HEK293T (cell line): ENCODE results near the gene USP9Y.

Source experiments
- CTCF ChIA-PET: fragments of 350-600 bp; formaldehyde crosslinking; extraction: SDS; loops from one replicate; lab custom pipeline; 2021; ENCODE audit warnings: antibody characterized with exemption, inconsistent platforms; lab: Yijun Ruan, JAX
- POLR2A ChIA-PET: fragments of 350-600 bp; formaldehyde crosslinking; extraction: SDS; loops from one replicate; lab custom pipeline; 2020; ENCODE audit warnings: antibody characterized with exemption, inconsistent platforms; lab: Yijun Ruan, JAX
- DNase-seq: peaks from one replicate; pipeline ENCODE4 v3.0.0; 2012; ENCODE audit warnings: mixed read lengths; ENCODE audit errors: extremely low spot score
- ARNT ChIP-seq: fragments of 450-650 bp; IDR thresholded peaks from 2 replicates; pipeline ENCODE4 v1.6.1; 2017; ENCODE audit warnings: mild to moderate bottlenecking
- BHLHE40 ChIP-seq: fragments of 450-650 bp; IDR thresholded peaks from 2 replicates; pipeline ENCODE4 v1.6.1; 2016; ENCODE audit warnings: mild to moderate bottlenecking, moderate library complexity, borderline replicate concordance
- CTBP1 ChIP-seq: fragments of 450-650 bp; IDR thresholded peaks from 2 replicates; pipeline ENCODE4 v1.6.1; 2016; ENCODE audit warnings: borderline replicate concordance
- ELF4 ChIP-seq: fragments of 450-650 bp; IDR thresholded peaks from 2 replicates; pipeline ENCODE4 v1.6.1; 2017; ENCODE audit warnings: antibody characterized with exemption
- FOXA1 ChIP-seq: fragments of 450-650 bp; IDR thresholded peaks from 2 replicates; pipeline ENCODE4 v1.6.1; 2016; ENCODE audit warnings: mild to moderate bottlenecking
- FOXK2 ChIP-seq: fragments of 450-650 bp; IDR thresholded peaks from 2 replicates; pipeline ENCODE4 v1.6.1; 2016; ENCODE audit warnings: mild to moderate bottlenecking
- FOXM1 ChIP-seq: fragments of 450-650 bp; IDR thresholded peaks from 2 replicates; pipeline ENCODE4 v1.6.1; 2017; ENCODE audit warnings: mild to moderate bottlenecking, borderline replicate concordance
- HDGF ChIP-seq: fragments of 450-650 bp; IDR thresholded peaks from 2 replicates; pipeline ENCODE4 v1.6.1; 2017; ENCODE audit warnings: antibody characterized with exemption, borderline replicate concordance
- L3MBTL2 ChIP-seq: fragments of 450-650 bp; conservative IDR thresholded peaks from 2 replicates; pipeline ENCODE4 v1.6.1; 2016; ENCODE audit warnings: mild to moderate bottlenecking
- LEF1 ChIP-seq: fragments of 450-650 bp; IDR thresholded peaks from 2 replicates; pipeline ENCODE4 v1.6.1; 2017; ENCODE audit warnings: mild to moderate bottlenecking, borderline replicate concordance
- NFRKB ChIP-seq: fragments of 450-650 bp; IDR thresholded peaks from 2 replicates; pipeline ENCODE4 v1.6.1; 2016; ENCODE audit warnings: mild to moderate bottlenecking, moderate library complexity
- PKNOX1 ChIP-seq: fragments of 450-650 bp; IDR thresholded peaks from 2 replicates; pipeline ENCODE4 v1.6.1; 2016
- SP1 ChIP-seq: fragments of 450-650 bp; IDR thresholded peaks from 2 replicates; pipeline ENCODE4 v1.6.1; 2017
- SUZ12 ChIP-seq: fragments of 450-650 bp; IDR thresholded peaks from 2 replicates; pipeline ENCODE4 v1.6.1; 2016; ENCODE audit warnings: mild to moderate bottlenecking
- TARDBP ChIP-seq: fragments of 450-650 bp; IDR thresholded peaks from 2 replicates; pipeline ENCODE4 v1.6.1; 2016
- ZNF384 ChIP-seq: fragments of 450-650 bp; IDR thresholded peaks from 2 replicates; pipeline ENCODE4 v1.6.1; 2016

The USP9Y gene

GRCh38 chrY:12678111-12678510 lies 22.9 kb upstream of the USP9Y start:
- CTCF ChIA-PET, result no interaction called here
- no peak for DNase-seq
- TF ChIP-seq ZNF384 (no peak), SUZ12 (no peak), NFRKB (no peak), BHLHE40 (no peak), FOXA1 (no peak), ELF4 (no peak), TARDBP (no peak), LEF1 (no peak), CTBP1 (no peak), SP1 (no peak), L3MBTL2 (no peak), FOXK2 (no peak), HDGF (no peak), ARNT (no peak)
- POLR2A ChIA-PET, result no interaction called here

GRCh38 chrY:12681535-12681934 lies 19.5 kb upstream of the USP9Y start:
- ChIA-PET CTCF (no interaction called here), POLR2A (no interaction called here)
- no peak for TF ChIP-seq HDGF
- no peak for TF ChIP-seq SP1
- no peak for TF ChIP-seq ELF4
- no peak for TF ChIP-seq CTBP1
- no peak for TF ChIP-seq FOXM1
- no peak for TF ChIP-seq TARDBP
- no peak for TF ChIP-seq FOXK2
- TF ChIP-seq SUZ12, result no peak
- TF ChIP-seq NFRKB, result no peak
- no peak for TF ChIP-seq ARNT
- no peak for DNase-seq

GRCh38 chrY:12688337-12688736 lies 12.7 kb upstream of the USP9Y start:
- TF ChIP-seq TARDBP (no peak), HDGF (no peak), LEF1 (no peak), FOXA1 (no peak), FOXK2 (no peak), L3MBTL2 (no peak), BHLHE40 (no peak), SUZ12 (no peak), CTBP1 (no peak), PKNOX1 (no peak), ARNT (no peak), ELF4 (no peak), NFRKB (no peak), FOXM1 (no peak), ZNF384 (no peak)
- POLR2A ChIA-PET, result no interaction called here
- CTCF ChIA-PET, result no interaction called here
- no peak for DNase-seq

- no peak for DNase-seq
- ChIA-PET CTCF (no interaction called here), POLR2A (no interaction called here)
- no peak for TF ChIP-seq TARDBP
- no peak for TF ChIP-seq ELF4
Observed at GRCh38 chrY:12700087-12700486, 944 bp upstream of the USP9Y start.

- ChIA-PET CTCF (no interaction called here), POLR2A (no interaction called here)
- DNase-seq, result no peak
- TF ChIP-seq TARDBP, result no peak
Observed at GRCh38 chrY:12702174-12702573, 1.1 kb downstream of the USP9Y start.

- TF ChIP-seq ZNF384 (no peak), FOXA1 (no peak), ARNT (no peak), PKNOX1 (no peak), SUZ12 (no peak), CTBP1 (no peak), HDGF (no peak)
- ChIA-PET POLR2A (no interaction called here), CTCF (no interaction called here)
- no peak for DNase-seq
Observed at GRCh38 chrY:12710460-12710859, 9.4 kb downstream of the USP9Y start.

GRCh38 chrY:12715376-12715775 lies 14.3 kb downstream of the USP9Y start:
- ChIA-PET CTCF (no interaction called here), POLR2A (no interaction called here)
- no peak for DNase-seq
- TF ChIP-seq FOXK2 (no peak), ELF4 (no peak), BHLHE40 (no peak), NFRKB (no peak), CTBP1 (no peak), SUZ12 (no peak), ARNT (no peak), FOXM1 (no peak), PKNOX1 (no peak), TARDBP (no peak), LEF1 (no peak), FOXA1 (no peak), HDGF (no peak), L3MBTL2 (no peak), ZNF384 (no peak)
